RWPE1 (cell line): ENCODE results near the gene ISG20.

Experiments used
- CTCF ChIA-PET: fragments of 350-600 bp; sonication (Branson Sonifier 250); formaldehyde crosslinking; extraction: SDS; loops from one replicate; lab custom pipeline; 2021; lab: Yijun Ruan, JAX
- POLR2A ChIA-PET: fragments of 400-600 bp; formaldehyde crosslinking; extraction: SDS; loops from one replicate; lab custom pipeline; 2020; ENCODE audit warnings: antibody characterized with exemption; ENCODE audit not compliant: low non-redundant PET; lab: Yijun Ruan, JAX
- DNase-seq: peaks from one replicate; pipeline ENCODE4 v3.0.0; 2012; ENCODE audit warnings: low spot score
- H3K27ac ChIP-seq: fragments of 450-650 bp; 2 replicates; pipeline ENCODE4 v1.5.1; 2017
- TF ChIP-seq, protein P1 (sequence below): fragments of 450-650 bp; conservative IDR thresholded peaks from 2 replicates; pipeline ENCODE4 v1.5.1; 2017; ENCODE audit warnings: low read depth, mild to moderate bottlenecking

ISG20 gene

GRCh38 chr15:88649286-88649733 lies 10.5 kb downstream of the ISG20 start:
- TF ChIP-seq, protein P1, sequence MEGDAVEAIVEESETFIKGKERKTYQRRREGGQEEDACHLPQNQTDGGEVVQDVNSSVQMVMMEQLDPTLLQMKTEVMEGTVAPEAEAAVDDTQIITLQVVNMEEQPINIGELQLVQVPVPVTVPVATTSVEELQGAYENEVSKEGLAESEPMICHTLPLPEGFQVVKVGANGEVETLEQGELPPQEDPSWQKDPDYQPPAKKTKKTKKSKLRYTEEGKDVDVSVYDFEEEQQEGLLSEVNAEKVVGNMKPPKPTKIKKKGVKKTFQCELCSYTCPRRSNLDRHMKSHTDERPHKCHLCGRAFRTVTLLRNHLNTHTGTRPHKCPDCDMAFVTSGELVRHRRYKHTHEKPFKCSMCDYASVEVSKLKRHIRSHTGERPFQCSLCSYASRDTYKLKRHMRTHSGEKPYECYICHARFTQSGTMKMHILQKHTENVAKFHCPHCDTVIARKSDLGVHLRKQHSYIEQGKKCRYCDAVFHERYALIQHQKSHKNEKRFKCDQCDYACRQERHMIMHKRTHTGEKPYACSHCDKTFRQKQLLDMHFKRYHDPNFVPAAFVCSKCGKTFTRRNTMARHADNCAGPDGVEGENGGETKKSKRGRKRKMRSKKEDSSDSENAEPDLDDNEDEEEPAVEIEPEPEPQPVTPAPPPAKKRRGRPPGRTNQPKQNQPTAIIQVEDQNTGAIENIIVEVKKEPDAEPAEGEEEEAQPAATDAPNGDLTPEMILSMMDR = no peak
- CTCF ChIA-PET = no interaction called here
- peak; percentile 73 for DNase-seq
- peak overlapping the region; percentile 58 for H3K27ac ChIP-seq
- POLR2A ChIA-PET = no interaction called here

- TF ChIP-seq, protein P1 = no peak
- ChIA-PET CTCF (interaction anchor here (1.0 kb wide), 1 partner anchor 11 kb away, joined by 4 read pairs; the partner anchor contains the start of gene ISG20), POLR2A (no interaction called here)
- peak overlapping the region; percentile 58 for H3K27ac ChIP-seq
- no peak for DNase-seq
These were observed 11.1 kb downstream of the ISG20 start for GRCh38 chr15:88649753-88650551.

- TF ChIP-seq, protein P1 = no peak
- DNase-seq = no peak
- CTCF ChIA-PET = interaction anchor here (1.0 kb wide), 1 partner anchor 12 kb away, joined by 4 read pairs; the partner anchor contains the start of gene ISG20
- H3K27ac ChIP-seq = no peak overlapping the region; the same call in 1 of the 2 replicates
- POLR2A ChIA-PET = no interaction called here
These were observed 11.7 kb downstream of the ISG20 start for GRCh38 chr15:88650556-88650955.

- POLR2A ChIA-PET = no interaction called here
These were observed 12.4 kb downstream of the ISG20 start for GRCh38 chr15:88651136-88651732.

DNA sequence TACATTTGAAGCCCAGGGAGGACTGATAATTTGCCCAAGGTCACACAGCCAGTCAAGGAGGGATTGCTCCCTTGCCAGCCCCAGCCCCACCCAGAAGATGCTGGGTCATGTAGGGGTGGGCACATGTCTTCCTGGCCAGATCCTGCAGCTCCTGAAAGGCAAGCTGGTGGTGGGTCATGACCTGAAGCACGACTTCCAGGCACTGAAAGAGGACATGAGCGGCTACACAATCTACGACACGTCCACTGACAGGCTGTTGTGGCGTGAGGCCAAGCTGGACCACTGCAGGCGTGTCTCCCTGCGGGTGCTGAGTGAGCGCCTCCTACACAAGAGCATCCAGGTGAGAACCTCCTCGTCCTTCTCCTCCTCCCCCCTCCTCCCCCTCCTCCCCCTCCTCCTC lies 13.2 kb downstream of the ISG20 start:
- no peak overlapping the region for H3K27ac ChIP-seq
- no peak for DNase-seq
- POLR2A ChIA-PET = no interaction called here
- CTCF ChIA-PET = no interaction called here
- TF ChIP-seq, protein P1 = no peak

More at GRCh38 chr15:88651136-88651732, 12.4 kb downstream of the ISG20 start:
- H3K27ac ChIP-seq = no peak overlapping the region
- TF ChIP-seq, protein P1 = no peak
- CTCF ChIA-PET = interaction anchor here (1.0 kb wide), 1 partner anchor 13 kb away, joined by 4 read pairs; the partner anchor contains the start of gene ISG20
- no peak for DNase-seq

GRCh38 chr15:88652456-88653199 lies 13.8 kb downstream of the ISG20 start:
- TF ChIP-seq, protein P1 = no peak
- POLR2A ChIA-PET = no interaction called here
- CTCF ChIA-PET = interaction anchor here (1.2 kb wide), 1 partner anchor 182 kb away, joined by 3 read pairs; no protein-coding TSS in a partner anchor
- H3K27ac ChIP-seq = peak overlapping the region; percentile 80
- DNase-seq = no peak
